GM19324 (cell line): ENCODE data around the gene MYOZ3.

Source experiments
- ATAC-seq: cut with Tn5 transposase; IDR thresholded peaks from one replicate; pipeline ENCODE4 v1.9.1; 2021; ENCODE audit warnings: mild to moderate bottlenecking, moderate library complexity; ENCODE audit not compliant: unreplicated experiment, low FRiP score

The MYOZ3 gene

GRCh38 chr5:150641006-150641570, 20.0 kb upstream of the MYOZ3 start:
- ATAC-seq = no peak

DNA sequence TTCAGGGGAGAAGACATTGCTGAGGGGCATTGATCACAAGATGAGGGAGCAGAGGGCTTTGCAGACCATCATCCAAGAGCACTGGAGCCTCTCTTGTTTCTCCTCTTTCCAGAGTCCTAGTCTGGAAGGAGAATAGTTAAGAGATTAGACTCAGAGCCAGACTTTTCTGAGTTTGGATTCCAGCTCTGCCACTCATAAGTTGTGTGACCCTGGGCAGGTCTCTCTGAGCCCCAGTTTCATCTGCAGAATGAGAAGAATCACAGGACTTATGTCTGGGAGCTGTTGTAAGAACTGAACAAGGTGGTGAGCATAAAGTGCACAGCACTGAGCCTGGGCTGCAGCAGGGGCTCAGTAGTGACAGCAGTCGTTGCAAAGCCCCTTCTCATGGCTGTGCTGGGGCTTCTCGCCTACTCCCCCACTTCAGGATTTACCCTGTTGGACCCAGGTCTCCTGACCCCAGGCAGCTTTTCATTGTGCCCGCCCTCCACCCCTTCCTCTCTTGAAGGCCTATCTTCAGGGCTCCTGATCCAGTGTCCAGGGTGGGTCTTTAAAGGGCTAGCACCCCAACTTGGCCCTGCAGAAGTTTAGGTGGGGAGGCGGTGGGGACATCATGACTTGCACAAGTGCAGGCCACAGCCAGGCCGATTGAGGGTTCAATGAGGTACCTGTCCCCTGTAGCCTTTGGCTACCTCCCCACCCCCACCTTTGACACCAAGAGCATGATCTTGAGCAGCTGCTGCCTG, 19.1 kb upstream of the MYOZ3 start:
- no peak for ATAC-seq

DNA sequence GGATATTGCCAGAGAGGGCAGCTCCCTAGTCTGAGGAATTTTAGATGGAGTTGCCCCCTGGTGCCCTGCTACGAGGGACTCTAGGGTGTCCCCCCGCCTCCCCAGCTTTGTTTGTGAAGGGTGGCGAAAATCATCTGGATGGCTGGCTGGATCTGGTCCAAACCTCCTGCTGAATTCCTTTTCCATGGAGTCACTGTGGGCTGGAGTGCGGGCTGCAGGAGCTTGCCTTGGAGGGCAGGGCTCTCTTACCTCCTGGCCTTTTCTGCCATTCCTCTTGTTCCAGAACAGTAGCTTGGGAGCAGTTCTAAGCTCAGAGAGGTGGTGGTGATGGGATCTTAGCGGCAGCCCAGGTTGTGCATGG, 18.5 kb upstream of the MYOZ3 start:
- ATAC-seq = no peak

DNA sequence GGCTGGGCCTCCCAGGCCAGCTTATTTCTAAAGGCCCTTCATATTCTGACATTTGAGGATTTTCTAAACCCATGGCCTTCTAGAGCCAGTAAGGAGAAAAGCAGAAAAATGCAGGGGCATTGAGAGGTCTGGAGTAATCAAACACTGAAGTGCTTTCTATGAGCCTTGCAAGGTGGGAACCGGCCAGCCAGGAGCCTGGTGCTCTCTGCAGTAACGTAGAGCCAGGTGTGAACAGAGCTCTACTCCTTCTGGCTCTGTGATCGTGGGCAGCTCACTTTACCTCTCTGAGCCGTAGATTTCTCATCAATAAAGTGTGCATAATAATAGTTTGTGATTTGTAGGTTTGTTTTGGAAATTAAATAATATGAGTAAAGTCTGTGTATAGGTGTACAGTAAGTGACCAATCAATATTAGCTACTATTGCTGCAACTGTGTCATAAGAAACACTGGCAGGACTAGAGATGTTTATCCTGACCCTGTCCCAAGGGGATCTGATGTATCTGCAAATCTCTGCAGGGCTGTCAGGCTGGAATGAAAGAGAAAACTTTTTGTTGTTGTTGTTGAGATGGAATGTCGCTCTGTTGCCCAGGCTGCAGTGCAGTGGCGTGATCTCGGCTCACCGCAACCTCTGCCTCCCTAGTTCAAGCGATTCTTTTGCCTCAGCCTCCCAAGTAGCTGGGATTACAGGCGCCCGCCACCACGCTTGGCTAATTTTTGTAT, 17.9 kb upstream of the MYOZ3 start:
- no peak for ATAC-seq

- no peak for ATAC-seq
Observed at GRCh38 chr5:150644058-150644457, 17.0 kb upstream of the MYOZ3 start.

DNA sequence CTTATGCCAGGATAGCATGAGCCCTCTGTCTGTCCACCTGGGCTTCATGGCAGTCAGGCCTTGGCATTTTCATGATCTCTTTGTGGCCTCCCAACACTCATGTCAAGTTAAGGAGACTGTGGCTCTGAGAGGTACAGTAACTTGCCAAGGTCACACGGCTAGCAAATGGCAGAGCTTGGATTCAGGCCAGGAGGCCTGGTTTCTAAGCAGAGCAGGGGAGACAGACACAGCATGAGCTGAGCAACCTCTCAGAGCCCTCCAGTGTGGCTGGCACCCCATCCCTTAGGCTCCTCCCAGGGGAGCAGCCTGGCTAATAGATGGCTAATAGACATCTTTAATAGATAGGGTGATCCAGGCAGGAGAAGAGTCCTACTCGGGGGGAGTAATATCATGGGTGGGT, 16.5 kb upstream of the MYOZ3 start:
- ATAC-seq = no peak

GRCh38 chr5:150645070-150645700, 15.9 kb upstream of the MYOZ3 start:
- no peak for ATAC-seq

GRCh38 chr5:150647275-150648251, 13.5 kb upstream of the MYOZ3 start:
- ATAC-seq = no peak

DNA sequence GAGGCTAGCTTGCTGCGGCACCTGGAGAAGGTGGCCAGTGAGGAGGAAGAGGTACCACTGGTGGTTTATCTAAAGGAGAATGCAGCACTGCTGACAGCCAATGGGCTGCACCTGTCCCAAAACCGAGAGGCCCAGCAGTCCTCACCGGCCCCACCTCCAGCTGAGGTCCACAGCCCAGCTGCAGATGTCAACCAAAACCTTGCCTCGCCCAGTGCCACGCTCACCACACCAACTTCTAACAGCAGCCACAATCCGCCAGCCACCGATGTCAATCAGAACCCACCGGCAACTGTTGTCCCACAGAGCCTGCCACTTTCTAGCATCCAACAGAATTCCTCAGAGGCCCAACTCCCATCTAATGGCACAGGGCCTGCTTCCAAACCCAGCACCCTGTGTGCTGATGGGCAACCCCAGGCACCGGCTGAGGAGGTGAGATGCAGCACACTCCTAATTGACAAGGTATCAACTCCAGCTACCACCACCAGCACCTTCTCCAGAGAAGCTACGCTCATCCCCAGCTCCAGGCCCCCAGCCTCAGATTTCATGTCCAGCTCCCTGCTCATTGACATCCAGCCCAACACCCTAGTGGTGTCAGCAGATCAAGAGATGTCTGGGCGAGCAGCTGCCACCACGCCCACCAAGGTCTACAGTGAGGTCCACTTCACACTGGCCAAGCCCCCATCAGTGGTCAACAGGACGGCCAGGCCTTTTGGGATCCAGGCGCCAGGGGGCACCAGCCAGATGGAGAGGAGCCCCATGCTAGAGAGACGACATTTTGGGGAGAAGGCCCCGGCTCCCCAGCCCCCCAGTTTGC, 12.6 kb upstream of the MYOZ3 start:
- no peak for ATAC-seq

DNA sequence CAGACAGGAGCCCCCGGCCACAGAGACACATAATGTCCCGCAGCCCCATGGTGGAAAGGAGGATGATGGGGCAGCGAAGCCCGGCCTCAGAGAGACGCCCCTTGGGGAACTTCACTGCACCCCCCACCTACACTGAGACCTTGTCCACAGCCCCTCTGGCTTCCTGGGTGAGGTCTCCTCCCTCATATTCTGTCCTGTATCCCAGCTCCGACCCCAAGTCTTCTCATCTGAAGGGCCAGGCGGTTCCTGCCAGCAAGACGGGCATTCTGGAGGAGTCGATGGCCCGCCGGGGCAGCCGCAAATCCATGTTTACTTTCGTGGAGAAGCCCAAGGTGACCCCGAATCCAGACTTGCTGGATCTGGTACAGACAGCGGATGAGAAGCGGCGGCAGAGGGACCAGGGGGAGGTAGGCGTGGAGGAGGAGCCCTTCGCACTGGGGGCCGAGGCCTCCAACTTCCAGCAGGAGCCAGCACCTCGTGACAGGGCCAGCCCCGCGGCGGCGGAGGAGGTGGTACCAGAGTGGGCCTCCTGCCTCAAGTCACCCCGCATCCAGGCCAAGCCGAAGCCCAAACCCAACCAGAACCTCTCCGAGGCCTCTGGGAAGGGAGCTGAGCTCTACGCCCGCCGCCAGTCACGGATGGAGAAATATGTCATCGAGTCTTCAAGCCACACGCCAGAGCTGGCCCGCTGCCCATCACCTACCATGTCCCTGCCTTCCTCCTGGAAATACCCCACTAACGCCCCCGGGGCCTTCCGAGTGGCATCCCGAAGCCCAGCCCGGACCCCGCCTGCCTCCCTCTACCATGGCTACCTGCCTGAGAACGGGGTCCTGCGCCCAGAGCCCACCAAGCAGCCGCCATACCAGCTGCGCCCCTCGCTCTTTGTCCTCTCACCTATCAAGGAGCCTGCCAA, 11.7 kb upstream of the MYOZ3 start:
- ATAC-seq = no peak

- no peak for ATAC-seq
Observed at GRCh38 chr5:150650021-150651006, 10.7 kb upstream of the MYOZ3 start.

DNA sequence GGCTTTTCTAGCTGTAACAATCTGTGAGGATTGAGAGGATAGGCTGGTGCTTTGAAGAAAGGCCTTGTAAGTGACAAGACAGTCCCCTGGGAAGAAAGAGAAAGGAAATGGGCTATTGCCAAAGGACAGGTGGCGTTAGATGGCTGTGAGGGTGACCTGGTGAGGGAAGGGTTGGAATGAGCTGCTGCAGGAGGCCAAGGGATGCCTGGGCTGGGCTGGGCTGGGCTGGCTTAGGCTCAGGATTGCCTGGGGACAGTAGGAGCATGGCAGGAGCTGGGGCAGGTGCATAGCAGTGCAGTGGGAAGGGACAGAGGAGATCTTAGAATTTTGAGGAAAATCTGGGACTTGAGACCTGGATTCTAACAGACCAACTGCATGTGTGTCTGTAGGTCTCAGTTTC, 9.7 kb upstream of the MYOZ3 start:
- no peak for ATAC-seq

- ATAC-seq = no peak
Observed at GRCh38 chr5:150651924-150652671, 9.0 kb upstream of the MYOZ3 start.

DNA sequence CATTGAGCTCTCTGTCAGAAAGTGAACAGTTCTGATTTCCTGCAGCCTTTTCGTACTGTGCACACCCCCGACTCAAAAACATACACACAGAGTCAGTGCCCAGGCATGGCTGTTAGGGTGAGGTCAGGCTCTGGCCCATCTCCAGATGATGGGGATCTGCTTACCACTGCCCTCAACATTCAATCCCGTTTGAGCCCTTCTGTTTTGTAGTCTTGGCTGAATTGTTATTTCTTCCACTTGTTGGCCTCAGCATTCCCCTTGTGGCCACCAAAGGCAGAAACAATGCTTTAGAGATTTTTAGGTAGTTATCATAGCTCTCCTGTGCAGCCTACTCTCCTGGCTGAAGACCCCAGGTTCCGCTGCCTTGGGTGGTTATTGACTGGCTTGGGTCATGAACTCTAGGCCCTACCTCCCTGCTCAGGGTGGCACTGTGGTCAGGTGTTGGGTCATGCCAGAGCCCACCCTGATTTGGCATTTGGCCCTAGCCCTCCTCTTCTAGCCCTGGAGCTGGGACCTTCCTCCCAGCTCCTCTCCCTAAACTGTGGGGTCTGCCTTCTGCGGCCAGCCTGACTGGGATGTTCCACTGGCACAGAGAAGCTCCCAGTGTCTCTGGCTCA, 7.8 kb upstream of the MYOZ3 start:
- ATAC-seq = no peak

DNA sequence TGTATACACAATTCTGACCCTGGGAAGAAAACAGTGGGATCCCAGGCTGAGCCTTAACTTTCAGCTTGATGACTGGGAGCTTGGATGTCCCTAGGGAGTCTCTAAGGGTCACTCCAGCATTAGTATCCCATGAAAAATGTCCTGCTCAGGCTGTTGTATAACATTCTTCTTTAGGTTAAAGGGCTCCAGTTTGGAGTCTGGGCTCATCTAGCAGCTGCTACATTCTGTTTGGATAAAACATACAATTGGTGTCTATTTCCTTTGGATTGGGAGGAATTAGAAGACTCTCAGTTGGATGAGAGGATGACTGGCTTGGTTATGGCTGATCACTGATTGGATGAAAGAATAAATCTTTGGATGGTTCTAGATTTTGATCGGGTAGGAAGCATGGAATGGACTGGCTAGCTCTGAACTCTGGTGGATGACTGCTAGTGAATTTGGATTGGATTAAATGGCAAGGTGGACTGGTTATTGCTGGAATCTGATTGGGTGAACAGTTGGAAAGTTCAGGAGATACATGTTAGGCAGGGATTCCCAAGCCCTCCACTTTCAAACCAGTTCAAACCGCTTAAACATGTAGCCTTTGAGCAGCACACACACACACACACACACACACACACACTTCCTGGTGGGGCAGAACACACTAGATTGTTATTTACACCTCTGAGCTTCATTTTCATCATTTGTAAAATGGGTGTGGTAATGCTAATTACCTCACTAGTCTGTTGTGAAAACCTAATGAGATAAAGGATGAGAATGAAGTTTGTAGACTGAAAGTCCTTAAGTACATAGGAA, 7.1 kb upstream of the MYOZ3 start:
- no peak for ATAC-seq
